PC-3 (cell line): ENCODE results near the gene TFB2M. TPM values are rescaled to one million over a fixed set of nuclear protein-coding genes. Genes with fewer than 3 reads are reported as not detected.
"Not testable (repeated sequence)": the region's sequence is repeated elsewhere in the genome, so short reads cannot be mapped to it uniquely, and the experiment has no call there.

Experiments
- ATAC-seq: fragments of 200-7000 bp; cut with Tn5 transposase; 2 replicates; pipeline ENCODE4 v1.9.1; 2020; ENCODE audit warnings: mild to moderate bottlenecking, moderate library complexity
- BruUV-seq: library from RNA; stranded (reverse); fragments of 400-500 nt; replicated peaks from 2 replicates; lab custom pipeline; 2021; lab: Mats Ljungman, UMichigan
- CTCF ChIA-PET: fragments of 300-600 bp; sonication (Branson Sonifier 250); formaldehyde crosslinking; loops from one replicate; lab custom pipeline; 2022; ENCODE audit warnings: antibody characterized with exemption; lab: Charles Lee
- POLR2A ChIA-PET: fragments of 300-600 bp; sonication (Branson Sonifier 250); formaldehyde crosslinking; loops from one replicate; lab custom pipeline; 2022; ENCODE audit warnings: antibody characterized with exemption; ENCODE audit not compliant: unreplicated experiment; lab: Charles Lee
- DNase-seq: peaks from one replicate; pipeline ENCODE4 v3.0.0-alpha.2; 2015
- H2AFZ ChIP-seq: fragments of 300-600 bp; sonication (generic); 2 replicates; pipeline ENCODE4 v1.6.0; 2016; ENCODE audit warnings: antibody characterized with exemption, low read length
- H3F3A ChIP-seq: fragments of 300-600 bp; sonication (generic); one replicate; pipeline ENCODE4 v1.6.0; 2017; ENCODE audit warnings: antibody characterized with exemption, low read length, control low read depth, mild to moderate bottlenecking; ENCODE audit not compliant: unreplicated experiment
- H3K27ac ChIP-seq: fragments of 300-600 bp; sonication (generic); 2 replicates; pipeline ENCODE4 v1.5.1; 2016; ENCODE audit warnings: mild to moderate bottlenecking, low read length
- H3K27me3 ChIP-seq: fragments of 300-600 bp; sonication (generic); 2 replicates; pipeline ENCODE4 v1.6.1; 2016; ENCODE audit warnings: low read length, mixed read lengths
- H3K36me3 ChIP-seq: fragments of 300-600 bp; sonication (generic); 2 replicates; pipeline ENCODE4 v1.6.1; 2016; ENCODE audit warnings: low read depth, mixed run types, low read length, mixed read lengths
- H3K4me1 ChIP-seq: fragments of 300-600 bp; sonication (generic); 2 replicates; pipeline ENCODE4 v1.5.1; 2016; ENCODE audit warnings: low read length; ENCODE audit not compliant: insufficient read depth
- H3K4me2 ChIP-seq: fragments of 300-600 bp; sonication (generic); 2 replicates; pipeline ENCODE4 v1.6.0; 2016; ENCODE audit warnings: low read length
- H3K4me3 ChIP-seq: fragments of 300-600 bp; sonication (generic); 2 replicates; pipeline ENCODE4 v1.5.1; 2016; ENCODE audit warnings: mild to moderate bottlenecking, low read length, mixed read lengths
- H3K79me2 ChIP-seq: fragments of 300-600 bp; sonication (generic); 2 replicates; pipeline ENCODE4 v1.6.1; 2017; ENCODE audit warnings: low read length, mixed read lengths
- H3K9ac ChIP-seq: fragments of 300-600 bp; sonication (generic); 2 replicates; pipeline ENCODE4 v1.6.0; 2016; ENCODE audit warnings: mild to moderate bottlenecking, low read length
- H3K9me2 ChIP-seq: fragments of 300-600 bp; sonication (generic); replicated peaks from 2 replicates; pipeline ENCODE4 v1.6.1; 2016; ENCODE audit warnings: mixed run types, low read length, mixed read lengths
- H3K9me3 ChIP-seq: fragments of 300-600 bp; sonication (generic); 2 replicates; pipeline ENCODE4 v1.6.1; 2016; ENCODE audit warnings: low read length, mixed read lengths
- H4K20me1 ChIP-seq: fragments of 300-600 bp; sonication (generic); 2 replicates; pipeline ENCODE4 v1.6.1; 2016; ENCODE audit warnings: low read length, mixed read lengths
- CTCF ChIP-seq: fragments of 300-600 bp; sonication (generic); conservative IDR thresholded peaks from 2 replicates; pipeline ENCODE4 v1.5.1; 2017; ENCODE audit warnings: antibody characterized with exemption, low read depth, mild to moderate bottlenecking, low read length
- EZH2 ChIP-seq: fragments of 300-600 bp; sonication (generic); IDR thresholded peaks from one replicate; pipeline ENCODE4 v1.6.1; 2017; ENCODE audit warnings: antibody characterized with exemption, mild to moderate bottlenecking, low read length; ENCODE audit not compliant: unreplicated experiment
- EZH2phosphoT487 ChIP-seq: fragments of 300-600 bp; sonication (generic); IDR thresholded peaks from 2 replicates; pipeline ENCODE4 v1.6.1; 2018; ENCODE audit warnings: mild to moderate bottlenecking, antibody characterized with exemption, low read length, borderline replicate concordance
- intact Hi-C: fragments of 100-400 bp; cut with micrococcal nuclease; formaldehyde crosslinking; loops from 2 replicates; pipeline ENCODE4 v1.9.0; 2023
- total RNA-seq: library from RNA; depleted of rRNA; stranded (reverse); fragments of >200 nt; gene quantifications from 2 replicates; pipeline ENCODE4 v1.2.3, GENCODE V29; 2014

TFB2M gene
- total RNA-seq, 1 experiment from 2014 or later: 47.0 TPM

- no peaks in the 10 kb centered on the region for H3K27me3 ChIP-seq
- H3K27ac ChIP-seq: no peak overlapping the region
- no peak for TF ChIP-seq EZH2
- TF ChIP-seq CTCF: no peak
- TF ChIP-seq EZH2phosphoT487: no peak
- H3K79me2 ChIP-seq: peaks cover 28% of the 10 kb centered on the region
- no peak overlapping the region for H3K4me2 ChIP-seq
- no peak overlapping the region for H3K4me3 ChIP-seq
- H3K9me3 ChIP-seq: no peaks in the 10 kb centered on the region
- H4K20me1 ChIP-seq: no peaks in the 10 kb centered on the region
- no peak overlapping the region for H3K9ac ChIP-seq
- no TSS peak for BruUV-seq
- no peak for ATAC-seq
- H3F3A ChIP-seq: no peaks in the 10 kb centered on the region
- H3K9me2 ChIP-seq: no peaks in the 10 kb centered on the region
- intact Hi-C loops: no loop called here
- H2AFZ ChIP-seq: no peak overlapping the region
- no peak for DNase-seq
- H3K4me1 ChIP-seq: peaks cover 14% of the 10 kb centered on the region
- POLR2A ChIA-PET: no interaction called here
- H3K36me3 ChIP-seq: peaks cover 6% of the 10 kb centered on the region; the same call in 1 of the 2 replicates
- CTCF ChIA-PET: no interaction called here
Measured at GRCh38 chr1:246591047-246591446, 25.0 kb upstream of the TFB2M start.

- H3K9ac ChIP-seq, H3K4me2 ChIP-seq, DNase-seq, H3K9me3 ChIP-seq, H3K27me3 ChIP-seq, intact Hi-C loops, ATAC-seq, H3K36me3 ChIP-seq, BruUV-seq, H3K27ac ChIP-seq, H4K20me1 ChIP-seq, H3K4me3 ChIP-seq, H3F3A ChIP-seq, H3K9me2 ChIP-seq, POLR2A ChIA-PET, H2AFZ ChIP-seq, CTCF ChIA-PET: not testable (repeated sequence)
- Histone ChIP-seq H3K4me1 (peaks cover 14% of the 10 kb centered on the region), H3K79me2 (peaks cover 26% of the 10 kb centered on the region)
Measured at GRCh38 chr1:246589919-246590318, 23.9 kb upstream of the TFB2M start.

- no peaks in the 10 kb centered on the region for H3F3A ChIP-seq
- ChIA-PET CTCF (no interaction called here), POLR2A (no interaction called here)
- intact Hi-C loops: no loop called here
- BruUV-seq: no TSS peak
- H4K20me1 ChIP-seq: no peaks in the 10 kb centered on the region
- TF ChIP-seq EZH2phosphoT487: no peak
- TF ChIP-seq EZH2: no peak
- no peak for TF ChIP-seq CTCF
- no peaks in the 10 kb centered on the region for H3K9me2 ChIP-seq
- no peak overlapping the region for H3K4me2 ChIP-seq
- H3K4me1 ChIP-seq: peaks cover 19% of the 10 kb centered on the region
- H3K4me3 ChIP-seq: no peak overlapping the region
- H3K9me3 ChIP-seq: no peaks in the 10 kb centered on the region
- peaks cover 7% of the 10 kb centered on the region; the same call in 1 of the 2 replicates for H3K36me3 ChIP-seq
- DNase-seq (peak; percentile 94), ATAC-seq (peak; percentile 99)
- no peak overlapping the region for H2AFZ ChIP-seq
- no peak overlapping the region for H3K9ac ChIP-seq
- peak overlapping the region; percentile 4 for H3K27ac ChIP-seq
- no peaks in the 10 kb centered on the region for H3K27me3 ChIP-seq
- H3K79me2 ChIP-seq: peaks cover 32% of the 10 kb centered on the region
Measured at GRCh38 chr1:246588159-246588721, 22.2 kb upstream of the TFB2M start.
